Fibroblast of gingiva (primary cell): ENCODE results near the gene BTBD16.

ENCODE experiments used
- DNase-seq: peaks from one replicate; pipeline ENCODE4 v3.0.0-alpha.2; 2011; ENCODE audit warnings: low read depth

Gene BTBD16

GRCh38 chr10:122273966-122274545 lies 3.0 kb downstream of the BTBD16 start:
- no peak for DNase-seq

DNA sequence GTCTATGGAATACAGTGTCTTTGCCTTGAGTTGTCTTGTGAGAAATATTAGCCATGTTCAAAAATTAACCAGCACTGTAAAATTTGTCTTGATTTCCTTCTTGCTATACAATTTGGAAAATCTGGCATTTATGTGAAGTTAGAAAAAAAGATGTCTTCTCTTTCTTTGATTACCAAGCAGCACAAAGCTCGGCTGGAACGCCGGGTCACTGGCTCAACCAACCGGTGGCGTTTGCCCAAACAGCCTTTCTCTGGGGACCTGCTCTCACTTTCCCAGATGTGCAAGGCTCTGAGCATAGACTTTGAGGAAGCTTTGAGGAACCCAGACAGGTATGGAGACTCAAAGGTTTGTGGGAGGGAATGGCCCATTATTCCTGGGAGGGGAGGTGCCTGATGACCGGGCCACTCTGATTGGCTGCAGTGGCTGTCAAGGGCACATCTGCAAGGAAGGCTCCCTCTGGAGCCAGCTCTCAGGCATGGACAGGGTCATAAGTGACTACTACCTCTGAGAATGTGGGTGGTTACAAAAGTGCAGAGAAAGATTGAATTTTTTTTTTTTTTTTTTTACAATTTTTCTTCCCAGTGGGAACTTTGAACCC lies 5.6 kb downstream of the BTBD16 start:
- DNase-seq: no peak

- DNase-seq: no peak
Observed at GRCh38 chr10:122277526-122278136, 6.5 kb downstream of the BTBD16 start.

DNA sequence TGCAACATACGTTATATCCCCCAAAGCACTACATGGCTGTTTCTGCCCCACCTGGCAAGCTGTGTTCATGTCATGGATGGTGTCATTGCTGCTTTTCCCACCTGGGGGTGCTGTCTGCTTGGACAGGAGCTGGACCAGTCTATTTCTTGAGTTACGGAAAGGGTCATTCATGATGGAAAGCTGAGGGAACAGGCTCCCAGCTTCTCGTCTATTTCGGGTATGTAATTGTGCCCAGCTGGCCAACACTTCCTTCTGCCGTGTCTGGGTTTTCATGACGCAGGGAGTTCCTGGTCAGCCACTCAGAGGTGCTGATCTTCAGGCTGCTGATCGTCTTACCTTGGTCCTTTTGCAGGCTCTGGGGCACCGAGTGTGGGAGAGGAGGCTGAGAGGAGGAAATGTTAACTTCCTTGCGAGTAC lies 8.6 kb downstream of the BTBD16 start:
- DNase-seq: peak; percentile 26

GRCh38 chr10:122280156-122280555 lies 9.1 kb downstream of the BTBD16 start:
- no peak for DNase-seq

- DNase-seq: no peak
Observed at GRCh38 chr10:122281018-122281626, 10.0 kb downstream of the BTBD16 start.

GRCh38 chr10:122281751-122282150 lies 10.7 kb downstream of the BTBD16 start:
- no peak for DNase-seq

- no peak for DNase-seq
Observed at GRCh38 chr10:122282253-122282671, 11.2 kb downstream of the BTBD16 start.

DNA sequence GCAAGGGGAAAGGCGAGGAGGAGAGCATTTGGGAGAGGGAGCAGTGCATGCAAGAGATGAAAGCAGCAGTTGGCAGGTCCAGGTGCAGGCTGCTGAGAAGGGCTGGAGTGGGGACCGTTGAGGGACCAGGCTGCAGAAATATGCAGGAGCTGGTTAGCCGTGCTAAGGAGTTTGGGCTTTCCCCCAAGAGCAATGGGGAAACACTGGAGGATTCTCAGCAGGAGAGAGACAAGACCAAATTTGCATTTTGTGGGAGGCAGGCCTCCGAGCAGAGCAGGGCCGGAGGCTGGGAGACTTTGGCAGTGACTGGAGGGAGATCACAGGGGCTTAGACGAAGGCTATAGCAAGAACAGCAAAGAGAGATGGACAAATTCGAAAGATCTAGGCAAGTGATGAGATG lies 11.8 kb downstream of the BTBD16 start:
- no peak for DNase-seq

GRCh38 chr10:122285506-122286444 lies 14.7 kb downstream of the BTBD16 start:
- DNase-seq: no peak

DNA sequence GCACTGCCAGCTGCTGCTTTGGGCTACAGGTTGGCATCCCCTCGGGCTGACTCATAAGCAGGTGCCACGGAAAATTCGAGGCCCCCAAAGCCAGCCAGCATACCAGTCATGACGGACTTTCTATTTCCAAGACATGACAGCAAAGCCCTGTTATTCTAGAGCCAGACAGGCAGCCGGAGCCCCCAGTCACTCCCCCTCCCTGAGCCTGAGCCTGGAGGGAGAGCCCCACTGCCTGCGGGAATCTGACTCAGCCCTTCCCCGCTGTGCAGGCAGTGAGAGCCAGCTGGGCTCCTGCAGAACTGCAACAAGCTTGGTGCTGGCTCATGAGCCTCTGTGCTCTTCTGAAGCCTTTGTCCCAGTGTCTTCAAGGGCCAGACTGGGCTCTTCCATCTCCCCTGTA lies 15.8 kb downstream of the BTBD16 start:
- no peak for DNase-seq

- no peak for DNase-seq
Observed at GRCh38 chr10:122287570-122287969, 16.5 kb downstream of the BTBD16 start.

GRCh38 chr10:122288262-122288661 lies 17.2 kb downstream of the BTBD16 start:
- no peak for DNase-seq

DNA sequence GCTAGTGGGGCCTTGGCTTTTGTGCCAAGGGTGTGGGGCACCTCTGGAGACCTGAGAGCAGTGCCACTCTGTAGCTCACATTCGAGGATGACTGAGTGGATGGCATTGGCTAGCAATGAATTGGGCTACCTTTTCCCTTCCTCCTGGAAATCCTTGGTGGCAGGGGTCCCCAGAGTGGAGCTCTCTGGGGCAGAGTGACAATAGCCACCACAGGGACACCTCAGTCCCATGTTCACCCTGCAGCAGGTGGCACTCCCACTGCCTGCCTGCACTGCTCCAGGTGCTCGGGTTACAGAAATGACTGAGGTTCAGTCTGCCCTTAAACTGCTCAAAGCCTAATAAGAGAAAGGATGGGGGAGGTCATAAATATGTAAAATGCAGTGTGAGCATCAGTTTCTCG lies 17.8 kb downstream of the BTBD16 start:
- no peak for DNase-seq

GRCh38 chr10:122290334-122290733 lies 19.2 kb downstream of the BTBD16 start:
- no peak for DNase-seq

DNA sequence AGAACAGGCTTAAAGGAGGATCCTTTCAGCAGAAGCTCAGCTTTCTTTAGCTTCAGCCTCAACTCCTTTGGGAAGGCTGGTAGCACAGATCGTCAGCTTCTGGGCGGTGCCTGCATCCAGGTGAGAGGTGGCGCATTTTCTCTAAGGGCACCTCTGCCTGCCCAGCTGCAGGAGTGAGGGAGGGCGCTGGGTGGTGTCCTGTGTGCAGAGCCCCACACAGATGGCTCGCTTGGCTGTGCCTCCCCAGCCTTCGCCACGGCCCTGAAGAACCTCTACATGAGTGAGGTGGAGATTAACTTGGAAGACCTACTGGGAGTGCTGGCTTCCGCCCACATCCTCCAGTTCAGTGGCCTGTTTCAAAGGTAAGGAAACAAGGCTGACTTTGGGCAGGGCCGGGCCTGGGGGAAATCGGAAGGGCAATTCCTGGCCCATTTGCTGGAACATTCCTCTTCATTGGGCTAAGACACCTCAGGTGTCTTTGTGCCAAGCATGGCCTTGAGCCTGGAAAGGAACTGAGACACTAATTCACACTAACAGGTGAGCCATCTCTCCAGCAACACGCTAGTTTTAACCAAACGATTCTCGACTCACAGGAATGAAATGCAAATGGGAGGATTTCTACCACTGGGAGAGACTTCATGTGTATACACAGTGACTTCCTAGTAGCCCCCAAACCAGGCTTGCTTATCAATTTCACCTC lies 19.9 kb downstream of the BTBD16 start:
- no peak for DNase-seq

- no peak for DNase-seq
Observed at GRCh38 chr10:122291739-122292138, 20.6 kb downstream of the BTBD16 start.

GRCh38 chr10:122292376-122292775 lies 21.3 kb downstream of the BTBD16 start:
- DNase-seq: no peak

DNA sequence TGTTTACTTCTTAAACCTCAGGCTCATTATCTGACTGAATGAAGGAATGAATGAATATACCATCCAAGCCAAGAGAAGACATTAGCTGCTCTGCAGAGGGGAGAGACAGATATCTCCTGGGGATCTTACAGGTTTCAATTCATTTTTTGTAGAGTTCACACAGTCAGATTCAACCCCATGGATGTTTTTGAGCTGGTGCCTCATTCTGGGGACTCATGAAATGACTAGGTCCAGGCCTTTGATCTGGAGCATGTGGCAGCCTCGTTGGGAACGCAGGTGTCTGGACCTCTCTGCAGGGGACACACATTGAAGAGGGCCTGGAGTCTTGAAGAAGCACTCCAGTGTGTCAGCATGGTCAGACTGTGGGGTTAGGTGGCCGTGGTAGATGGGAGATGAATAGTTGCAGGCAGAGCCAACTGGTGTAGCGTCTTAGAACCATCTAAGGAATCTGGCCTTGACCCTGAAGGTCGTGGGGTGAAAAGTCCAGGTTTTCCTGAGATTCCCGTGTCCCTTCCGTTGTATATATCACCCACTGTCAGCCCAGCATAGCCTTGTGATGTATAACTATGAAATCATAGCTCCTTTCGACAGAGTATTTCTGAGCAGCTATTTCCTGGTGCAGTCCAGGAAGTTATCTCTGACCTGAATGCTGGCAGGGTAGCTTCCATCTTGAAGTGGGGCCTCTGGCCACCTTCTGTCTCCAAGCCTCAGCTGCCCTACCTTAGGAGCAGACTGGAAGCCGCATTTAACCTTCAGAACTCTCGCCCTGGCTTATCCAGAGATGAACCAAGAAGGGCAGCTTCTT lies 22.3 kb downstream of the BTBD16 start:
- no peak for DNase-seq

- DNase-seq: no peak
Observed at GRCh38 chr10:122293961-122294380, 22.9 kb downstream of the BTBD16 start.
